ENCODE results near the gene C20orf96.

Gene C20orf96

GRCh38 chr20:284172-284571 lies 6.4 kb downstream of the C20orf96 start:
- H3K27me3 ChIP-seq (ENCODE audit: insufficient read depth, low read length, poor library complexity, severe bottlenecking): no peaks in the 10 kb centered on the region
- no peak overlapping the region for H2AFZ ChIP-seq (ENCODE audit: low read length)
- no peaks in the 10 kb centered on the region for H3F3A ChIP-seq (ENCODE audit: low read depth)
- no peaks in the 10 kb centered on the region for H3K9me3 ChIP-seq (ENCODE audit: insufficient read depth, low read depth, low read length)
- H3K36me3 ChIP-seq (ENCODE audit: insufficient read depth, low read length): no peaks in the 10 kb centered on the region
- H3K4me1 ChIP-seq (ENCODE audit: insufficient read depth, low read length, poor library complexity, severe bottlenecking): peaks cover 6% of the 10 kb centered on the region
- H3K4me3 ChIP-seq (ENCODE audit: low read length, poor library complexity, severe bottlenecking): no peak overlapping the region
- TF ChIP-seq EZH2phosphoT487 (IDR thresholded peaks at IDR 0.05; ENCODE audit: borderline replicate concordance) (no peak), CTCF (conservative IDR thresholded peaks at IDR 0.05; ENCODE audit: low read length) (no peak)
- no peak overlapping the region for H3K4me2 ChIP-seq (ENCODE audit: low read depth, low read length, poor library complexity, severe bottlenecking)
- H4K20me1 ChIP-seq (ENCODE audit: insufficient read depth, low read length, poor library complexity, severe bottlenecking): no peaks in the 10 kb centered on the region
- peaks cover 4% of the 10 kb centered on the region for H3K79me2 ChIP-seq (ENCODE audit: insufficient read depth, low read length)
- no peaks in the 10 kb centered on the region for H3K9me2 ChIP-seq (replicated peaks; ENCODE audit: low read depth, low read length)
- no peak overlapping the region for H3K9ac ChIP-seq (ENCODE audit: low read depth, low read length, poor library complexity, severe bottlenecking)

- H3K9me2 ChIP-seq (replicated peaks; ENCODE audit: low read depth, low read length): no peaks in the 10 kb centered on the region
- H4K20me1 ChIP-seq (ENCODE audit: insufficient read depth, low read length, poor library complexity, severe bottlenecking): no peaks in the 10 kb centered on the region
- no peak overlapping the region for H3K4me3 ChIP-seq (ENCODE audit: low read length, poor library complexity, severe bottlenecking)
- H3K9me3 ChIP-seq (ENCODE audit: insufficient read depth, low read depth, low read length): no peaks in the 10 kb centered on the region
- no peaks in the 10 kb centered on the region for H3F3A ChIP-seq (ENCODE audit: low read depth)
- H3K79me2 ChIP-seq (ENCODE audit: insufficient read depth, low read length): no peaks in the 10 kb centered on the region
- H3K4me2 ChIP-seq (ENCODE audit: low read depth, low read length, poor library complexity, severe bottlenecking): no peak overlapping the region
- H3K4me1 ChIP-seq (ENCODE audit: insufficient read depth, low read length, poor library complexity, severe bottlenecking): no peaks in the 10 kb centered on the region
- TF ChIP-seq CTCF (conservative IDR thresholded peaks at IDR 0.05; ENCODE audit: low read length): no peak
- TF ChIP-seq EZH2phosphoT487 (IDR thresholded peaks at IDR 0.05; ENCODE audit: borderline replicate concordance): no peak
- H3K36me3 ChIP-seq (ENCODE audit: insufficient read depth, low read length): peaks cover 21% of the 10 kb centered on the region; the same call in 1 of the 2 replicates
- H3K9ac ChIP-seq (ENCODE audit: low read depth, low read length, poor library complexity, severe bottlenecking): no peak overlapping the region
- H3K27me3 ChIP-seq (ENCODE audit: insufficient read depth, low read length, poor library complexity, severe bottlenecking): no peaks in the 10 kb centered on the region
- H2AFZ ChIP-seq (ENCODE audit: low read length): no peak overlapping the region
These were observed 11.7 kb downstream of the C20orf96 start for GRCh38 chr20:278607-279571.

DNA sequence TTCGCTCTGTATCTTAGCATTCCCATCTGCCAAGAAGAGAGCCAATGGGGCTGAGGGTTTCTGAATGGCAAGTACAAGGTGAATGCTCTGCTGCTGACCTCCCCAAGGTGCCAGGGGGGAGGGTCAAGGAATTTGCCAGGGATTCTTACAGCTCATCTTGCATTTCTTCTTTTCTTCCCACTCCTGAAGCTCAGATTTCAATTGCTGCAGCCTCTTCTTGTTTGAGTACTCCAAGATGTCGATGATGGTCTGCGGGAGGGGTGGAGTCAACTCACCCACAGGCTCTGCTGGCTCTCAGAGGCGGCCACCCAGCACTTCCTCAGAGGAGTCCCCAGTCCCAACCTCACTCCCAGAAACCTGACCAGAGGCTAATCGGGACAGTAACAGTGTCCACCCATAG lies 12.4 kb downstream of the C20orf96 start:
- H3K9me3 ChIP-seq (ENCODE audit: insufficient read depth, low read depth, low read length): no peaks in the 10 kb centered on the region
- no peak overlapping the region for H3K4me2 ChIP-seq (ENCODE audit: low read depth, low read length, poor library complexity, severe bottlenecking)
- H3K79me2 ChIP-seq (ENCODE audit: insufficient read depth, low read length): no peaks in the 10 kb centered on the region
- no peak overlapping the region for H3K9ac ChIP-seq (ENCODE audit: low read depth, low read length, poor library complexity, severe bottlenecking)
- no peaks in the 10 kb centered on the region for H3F3A ChIP-seq (ENCODE audit: low read depth)
- no peak overlapping the region for H2AFZ ChIP-seq (ENCODE audit: low read length)
- H3K4me1 ChIP-seq (ENCODE audit: insufficient read depth, low read length, poor library complexity, severe bottlenecking): no peaks in the 10 kb centered on the region
- H3K4me3 ChIP-seq (ENCODE audit: low read length, poor library complexity, severe bottlenecking): no peak overlapping the region
- H3K27me3 ChIP-seq (ENCODE audit: insufficient read depth, low read length, poor library complexity, severe bottlenecking): no peaks in the 10 kb centered on the region
- no peaks in the 10 kb centered on the region for H3K9me2 ChIP-seq (replicated peaks; ENCODE audit: low read depth, low read length)
- H4K20me1 ChIP-seq (ENCODE audit: insufficient read depth, low read length, poor library complexity, severe bottlenecking): no peaks in the 10 kb centered on the region
- TF ChIP-seq EZH2phosphoT487 (IDR thresholded peaks at IDR 0.05; ENCODE audit: borderline replicate concordance) (no peak), CTCF (conservative IDR thresholded peaks at IDR 0.05; ENCODE audit: low read length) (no peak)
- peaks cover 21% of the 10 kb centered on the region; the same call in 1 of the 2 replicates for H3K36me3 ChIP-seq (ENCODE audit: insufficient read depth, low read length)
